T-helper 1 cell treated with Interleukin-12 subunit alpha and Interleukin-12 subunit beta and Interleukin-4 antibody, amounts not matched to agents 30 μg/mL and 1 μg/mL, for 36 hours (primary cell): Measurements from ENCODE around the gene CCDC136.
A peak's percentile ranks its signal among the peaks of the same experiment; 100 is the strongest.

Experiments used
- H3K27ac Mint-ChIP-seq: one replicate; pipeline ENCODE4 v1.8.0; 2021; ENCODE audit warnings: mild to moderate bottlenecking, mixed read lengths
- H3K27me3 Mint-ChIP-seq: one replicate; pipeline ENCODE4 v1.8.0; 2021; ENCODE audit warnings: low read depth, mixed read lengths
- H3K36me3 Mint-ChIP-seq: one replicate; pipeline ENCODE4 v1.8.0; 2021; ENCODE audit warnings: low read depth, mixed read lengths
- H3K4me1 Mint-ChIP-seq: one replicate; pipeline ENCODE4 v1.8.0; 2021; ENCODE audit warnings: low read depth, mixed read lengths
- H3K4me3 Mint-ChIP-seq: one replicate; pipeline ENCODE4 v1.8.0; 2021; ENCODE audit warnings: mild to moderate bottlenecking, moderate library complexity, mixed read lengths
- H3K9me3 Mint-ChIP-seq: one replicate; pipeline ENCODE4 v1.8.0; 2021; ENCODE audit warnings: mixed read lengths

CCDC136 gene

GRCh38 chr7:128837521-128837921 is 45.8 kb downstream of the CCDC136 start:
- H3K9me3 Mint-ChIP-seq = no peaks in the 10 kb centered on the region
- H3K27me3 Mint-ChIP-seq = peaks cover 14% of the 10 kb centered on the region
- no peak overlapping the region for H3K4me3 Mint-ChIP-seq
- peaks cover 2% of the 10 kb centered on the region for H3K4me1 Mint-ChIP-seq
- H3K27ac Mint-ChIP-seq = no peak overlapping the region
- H3K36me3 Mint-ChIP-seq = no peaks in the 10 kb centered on the region

GRCh38 chr7:128838109-128838779 is 46.5 kb downstream of the CCDC136 start:
- no peaks in the 10 kb centered on the region for H3K36me3 Mint-ChIP-seq
- peaks cover 2% of the 10 kb centered on the region for H3K4me1 Mint-ChIP-seq
- no peak overlapping the region for H3K4me3 Mint-ChIP-seq
- H3K27me3 Mint-ChIP-seq = peaks cover 13% of the 10 kb centered on the region
- no peaks in the 10 kb centered on the region for H3K9me3 Mint-ChIP-seq
- no peak overlapping the region for H3K27ac Mint-ChIP-seq

DNA sequence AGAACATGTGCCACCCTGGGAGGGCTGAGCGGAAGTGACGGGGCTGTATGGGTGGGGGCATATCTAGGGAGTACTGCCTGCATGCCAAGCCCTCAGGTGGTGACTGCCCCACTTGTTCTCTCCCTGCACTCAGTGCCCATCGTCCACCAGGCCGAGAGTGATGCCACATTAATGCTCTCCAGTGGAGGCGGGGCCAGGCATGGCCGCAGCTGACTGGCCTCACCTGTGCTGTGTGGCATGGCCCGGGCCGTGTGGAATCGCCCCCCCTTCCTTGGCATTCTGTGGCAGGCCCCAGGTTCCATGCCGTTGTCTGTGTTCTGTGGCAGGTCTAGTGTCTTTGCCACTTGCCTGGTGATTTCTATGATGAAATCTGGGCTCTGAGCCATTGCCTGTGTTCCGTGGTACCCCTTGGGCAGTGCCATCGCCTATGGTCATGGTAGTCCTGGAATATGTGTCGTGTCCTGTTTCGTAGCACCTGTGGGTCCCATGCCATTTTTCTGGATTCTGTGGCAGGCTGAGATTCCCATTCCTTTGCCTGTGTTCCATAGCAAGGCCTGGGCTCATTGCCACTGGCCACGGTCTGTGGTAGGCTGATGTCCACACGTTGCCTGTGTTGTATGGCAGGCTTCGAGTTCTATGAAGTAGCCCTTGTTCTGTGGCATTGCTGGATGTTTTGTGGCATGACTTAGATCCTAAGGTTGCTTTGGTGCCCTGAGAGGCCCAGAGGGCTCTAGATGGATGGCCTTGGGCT is 47.4 kb downstream of the CCDC136 start:
- peaks cover 2% of the 10 kb centered on the region for H3K4me1 Mint-ChIP-seq
- H3K27ac Mint-ChIP-seq = no peak overlapping the region
- H3K36me3 Mint-ChIP-seq = no peaks in the 10 kb centered on the region
- peaks cover 6% of the 10 kb centered on the region for H3K27me3 Mint-ChIP-seq
- H3K4me3 Mint-ChIP-seq = no peak overlapping the region
- H3K9me3 Mint-ChIP-seq = no peaks in the 10 kb centered on the region

GRCh38 chr7:128839751-128840177 is 48.0 kb downstream of the CCDC136 start:
- H3K27ac Mint-ChIP-seq = no peak overlapping the region
- no peaks in the 10 kb centered on the region for H3K36me3 Mint-ChIP-seq

DNA sequence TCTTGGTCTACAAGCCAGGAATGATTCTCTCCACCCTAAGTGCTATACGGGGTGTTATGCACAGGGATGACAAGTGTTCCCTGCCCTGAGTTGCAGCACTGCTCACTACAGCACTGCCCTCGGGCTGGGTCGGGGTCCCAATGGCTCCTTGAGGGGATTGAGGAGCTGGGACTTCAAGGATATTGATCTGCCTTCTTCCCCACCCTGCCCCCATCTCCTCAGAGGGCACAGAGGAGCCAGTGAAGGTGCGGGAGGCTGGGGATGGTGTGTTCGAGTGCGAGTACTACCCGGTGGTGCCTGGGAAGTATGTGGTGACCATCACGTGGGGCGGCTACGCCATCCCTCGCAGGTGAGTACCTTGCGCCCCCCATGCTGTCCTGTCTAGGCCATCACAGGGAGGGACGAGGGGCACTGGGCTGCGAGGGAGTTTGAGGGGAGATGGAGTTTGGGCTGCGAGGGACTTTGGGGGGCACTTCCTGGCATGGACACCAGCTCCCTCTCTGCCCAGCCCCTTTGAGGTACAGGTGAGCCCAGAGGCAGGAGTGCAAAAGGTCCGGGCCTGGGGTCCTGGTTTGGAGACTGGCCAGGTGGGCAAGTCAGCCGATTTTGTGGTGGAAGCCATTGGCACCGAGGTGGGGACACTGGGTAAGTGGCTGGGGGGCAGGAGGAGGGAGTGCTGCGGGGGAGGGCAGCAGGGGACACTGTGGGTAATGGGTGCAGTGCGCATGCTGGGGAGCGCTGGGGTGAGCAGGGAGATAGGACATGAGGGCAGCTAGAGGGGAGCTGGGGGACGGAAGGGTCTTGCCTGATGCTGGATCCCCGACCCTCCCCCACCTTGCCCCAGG is 48.8 kb downstream of the CCDC136 start:
- Mint-ChIP-seq H3K36me3 (no peaks in the 10 kb centered on the region), H3K4me3 (no peak overlapping the region), H3K9me3 (no peaks in the 10 kb centered on the region), H3K27me3 (no peaks in the 10 kb centered on the region), H3K4me1 (peaks cover 2% of the 10 kb centered on the region), H3K27ac (no peak overlapping the region)

More at GRCh38 chr7:128839751-128840177, 48.0 kb downstream of the CCDC136 start:
- H3K4me1 Mint-ChIP-seq = peaks cover 2% of the 10 kb centered on the region
- no peak overlapping the region for H3K4me3 Mint-ChIP-seq
- peaks cover under 1% of the 10 kb centered on the region for H3K27me3 Mint-ChIP-seq
- no peaks in the 10 kb centered on the region for H3K9me3 Mint-ChIP-seq

GRCh38 chr7:128841171-128841690 is 49.5 kb downstream of the CCDC136 start:
- no peak overlapping the region for H3K27ac Mint-ChIP-seq
- H3K36me3 Mint-ChIP-seq = no peaks in the 10 kb centered on the region
- H3K9me3 Mint-ChIP-seq = no peaks in the 10 kb centered on the region
- no peaks in the 10 kb centered on the region for H3K27me3 Mint-ChIP-seq
- no peak overlapping the region for H3K4me3 Mint-ChIP-seq
- H3K4me1 Mint-ChIP-seq = peaks cover 2% of the 10 kb centered on the region

DNA sequence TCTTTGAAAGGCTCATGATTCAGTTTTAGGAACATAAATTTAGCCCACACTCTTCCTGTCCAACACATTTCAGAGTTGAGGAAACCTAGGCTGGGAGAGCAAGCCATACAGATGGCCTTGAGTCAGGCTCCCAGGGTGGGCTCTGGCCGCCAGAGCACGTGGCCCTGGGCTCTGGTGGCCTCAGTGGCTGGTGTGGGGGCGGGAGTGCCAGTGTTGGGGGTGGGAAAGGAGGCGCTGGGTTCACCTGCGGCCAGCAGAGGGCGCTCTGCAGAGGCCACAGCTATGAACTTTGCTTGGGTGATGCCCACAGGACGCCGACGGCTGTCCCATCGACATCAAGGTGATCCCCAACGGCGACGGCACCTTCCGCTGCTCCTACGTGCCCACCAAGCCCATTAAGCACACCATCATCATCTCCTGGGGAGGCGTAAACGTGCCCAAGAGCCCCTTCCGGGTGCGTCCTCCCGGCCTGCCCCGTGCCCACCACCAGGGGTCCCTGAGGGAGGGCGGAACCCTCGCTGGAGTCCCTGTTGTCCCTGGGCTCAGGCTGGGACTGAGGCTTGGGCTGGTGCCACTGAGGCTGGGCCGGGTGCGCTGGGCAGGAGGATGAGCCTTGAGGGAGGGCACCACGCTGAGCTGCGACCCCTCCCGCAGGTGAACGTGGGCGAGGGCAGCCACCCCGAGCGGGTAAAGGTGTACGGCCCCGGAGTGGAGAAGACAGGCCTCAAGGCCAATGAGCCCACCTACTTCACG is 50.3 kb downstream of the CCDC136 start:
- no peaks in the 10 kb centered on the region for H3K36me3 Mint-ChIP-seq
- no peaks in the 10 kb centered on the region for H3K9me3 Mint-ChIP-seq
- no peaks in the 10 kb centered on the region for H3K27me3 Mint-ChIP-seq
- H3K27ac Mint-ChIP-seq = peak overlapping the region; percentile 26
- no peak overlapping the region for H3K4me3 Mint-ChIP-seq
- H3K4me1 Mint-ChIP-seq = peaks cover 2% of the 10 kb centered on the region

DNA sequence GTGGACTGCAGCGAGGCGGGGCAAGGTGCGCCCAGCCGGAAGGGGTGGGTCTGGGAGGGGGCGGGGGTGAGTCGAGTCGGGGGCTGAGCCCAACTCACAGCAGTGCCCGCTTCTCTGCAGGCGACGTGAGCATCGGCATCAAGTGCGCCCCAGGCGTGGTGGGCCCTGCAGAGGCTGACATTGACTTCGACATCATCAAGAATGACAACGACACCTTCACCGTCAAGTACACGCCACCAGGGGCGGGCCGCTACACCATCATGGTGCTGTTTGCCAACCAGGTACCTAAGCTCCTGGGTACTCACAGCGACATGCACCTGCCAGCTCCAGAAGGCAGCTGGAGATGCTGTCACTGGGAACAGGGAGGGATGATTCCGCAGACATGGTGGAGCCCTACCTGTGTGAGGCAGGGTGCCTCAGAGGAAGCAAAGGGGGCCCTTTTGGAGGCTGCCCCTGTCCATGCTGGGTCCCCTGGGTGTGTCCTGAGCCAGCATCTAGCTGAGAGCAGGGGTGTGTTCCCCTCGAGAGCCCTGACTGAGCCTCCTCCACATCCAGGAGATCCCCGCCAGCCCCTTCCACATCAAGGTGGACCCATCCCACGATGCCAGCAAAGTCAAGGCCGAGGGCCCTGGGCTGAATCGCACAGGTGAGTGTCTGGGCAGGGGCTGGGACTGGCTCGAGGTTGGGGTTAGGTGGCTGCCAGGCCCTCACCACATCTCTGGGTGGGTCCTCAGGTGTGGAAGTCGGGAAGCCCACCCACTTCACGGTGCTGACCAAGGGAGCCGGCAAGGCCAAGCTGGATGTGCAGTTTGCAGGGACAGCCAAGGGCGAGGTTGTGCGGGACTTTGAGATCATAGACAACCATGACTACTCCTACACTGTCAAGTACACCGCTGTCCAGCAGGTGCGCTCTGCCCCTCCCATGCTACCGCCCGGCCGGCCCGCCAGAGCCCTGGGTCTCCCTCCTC is 51.2 kb downstream of the CCDC136 start:
- no peaks in the 10 kb centered on the region for H3K9me3 Mint-ChIP-seq
- H3K36me3 Mint-ChIP-seq = no peaks in the 10 kb centered on the region
- H3K4me1 Mint-ChIP-seq = peaks cover 2% of the 10 kb centered on the region
- no peaks in the 10 kb centered on the region for H3K27me3 Mint-ChIP-seq
- no peak overlapping the region for H3K27ac Mint-ChIP-seq
- no peak overlapping the region for H3K4me3 Mint-ChIP-seq

DNA sequence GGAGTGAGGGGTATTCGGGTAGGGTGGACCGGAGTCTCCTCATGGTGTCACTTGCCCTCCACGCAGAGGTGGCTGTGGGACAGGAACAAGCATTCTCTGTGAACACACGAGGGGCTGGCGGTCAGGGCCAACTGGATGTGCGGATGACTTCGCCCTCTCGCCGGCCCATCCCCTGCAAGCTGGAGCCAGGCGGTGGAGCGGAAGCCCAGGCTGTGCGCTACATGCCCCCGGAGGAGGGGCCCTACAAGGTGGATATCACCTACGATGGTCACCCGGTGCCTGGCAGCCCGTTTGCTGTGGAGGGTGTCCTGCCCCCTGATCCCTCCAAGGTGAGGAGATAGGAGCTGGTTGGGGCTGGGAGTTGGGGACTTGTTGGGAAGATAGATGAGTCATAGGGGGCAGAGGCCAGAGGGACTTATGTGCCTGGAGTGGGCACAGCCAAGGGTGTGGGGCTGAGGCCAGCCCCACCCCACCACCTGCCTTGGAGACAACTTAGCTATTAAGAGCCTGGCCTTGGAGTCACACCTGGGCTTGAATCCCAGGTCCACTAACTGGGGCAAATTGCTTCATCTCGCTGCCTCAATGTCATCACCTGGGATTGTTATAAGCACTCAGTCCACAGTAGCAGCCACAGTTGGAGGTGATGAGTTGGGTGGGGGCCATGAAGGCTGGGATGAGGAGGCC is 52.3 kb downstream of the CCDC136 start:
- Mint-ChIP-seq H3K36me3 (no peaks in the 10 kb centered on the region), H3K9me3 (no peaks in the 10 kb centered on the region), H3K4me3 (no peak overlapping the region), H3K27ac (no peak overlapping the region), H3K4me1 (peaks cover 2% of the 10 kb centered on the region), H3K27me3 (no peaks in the 10 kb centered on the region)

DNA sequence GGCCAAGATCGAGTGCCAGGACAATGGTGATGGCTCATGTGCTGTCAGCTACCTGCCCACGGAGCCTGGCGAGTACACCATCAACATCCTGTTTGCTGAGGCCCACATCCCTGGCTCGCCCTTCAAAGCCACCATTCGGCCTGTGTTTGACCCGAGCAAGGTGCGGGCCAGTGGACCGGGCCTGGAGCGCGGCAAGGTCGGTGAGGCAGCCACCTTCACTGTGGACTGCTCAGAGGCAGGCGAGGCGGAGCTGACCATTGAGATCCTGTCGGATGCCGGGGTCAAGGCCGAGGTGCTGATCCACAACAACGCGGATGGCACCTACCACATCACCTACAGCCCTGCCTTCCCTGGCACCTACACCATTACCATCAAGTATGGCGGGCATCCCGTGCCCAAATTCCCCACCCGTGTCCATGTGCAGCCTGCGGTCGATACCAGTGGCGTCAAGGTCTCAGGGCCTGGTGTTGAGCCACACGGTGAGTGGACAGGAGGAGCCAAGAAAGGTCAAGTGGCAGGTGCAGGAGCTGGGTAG is 53.1 kb downstream of the CCDC136 start:
- Mint-ChIP-seq H3K4me1 (peaks cover 2% of the 10 kb centered on the region), H3K27me3 (no peaks in the 10 kb centered on the region), H3K9me3 (no peaks in the 10 kb centered on the region), H3K4me3 (no peak overlapping the region), H3K27ac (no peak overlapping the region), H3K36me3 (no peaks in the 10 kb centered on the region)

- Mint-ChIP-seq H3K27ac (no peak overlapping the region), H3K4me3 (no peak overlapping the region), H3K9me3 (no peaks in the 10 kb centered on the region), H3K36me3 (no peaks in the 10 kb centered on the region), H3K4me1 (peaks cover 2% of the 10 kb centered on the region), H3K27me3 (no peaks in the 10 kb centered on the region)
Observed at GRCh38 chr7:128845475-128845874, 53.7 kb downstream of the CCDC136 start.

GRCh38 chr7:128845987-128846386 is 54.2 kb downstream of the CCDC136 start:
- Mint-ChIP-seq H3K27ac (no peak overlapping the region), H3K36me3 (no peaks in the 10 kb centered on the region), H3K4me3 (no peak overlapping the region)

More at GRCh38 chr7:128845987-128846386, 54.2 kb downstream of the CCDC136 start:
- Mint-ChIP-seq H3K4me1 (peaks cover 2% of the 10 kb centered on the region), H3K27me3 (no peaks in the 10 kb centered on the region), H3K9me3 (no peaks in the 10 kb centered on the region)
